SK-N-SH (cell line): ENCODE measurements around the gene PRELP. TPM values are rescaled to one million over a fixed set of nuclear protein-coding genes. Genes with fewer than 3 reads are reported as not detected.

ENCODE experiments used
- CTCF ChIA-PET: fragments of 300-600, 350-600 bp; formaldehyde crosslinking; extraction: SDS; loops from one replicate; lab custom pipeline; 2021; lab: Yijun Ruan, JAX
- POLR2A ChIA-PET: fragments of 350-600 bp; sonication (Branson Sonifier 250); formaldehyde crosslinking; extraction: SDS; loops from one replicate; lab custom pipeline; 2020; ENCODE audit warnings: antibody characterized with exemption, inconsistent platforms; lab: Yijun Ruan, JAX
- DNase-seq: peaks from one replicate; pipeline ENCODE4 v3.0.0; 2012
- H2AFZ ChIP-seq: fragments of 200-600 bp; sonication (generic); 2 replicates; pipeline ENCODE4 v1.8.1; 2016; ENCODE audit warnings: antibody characterized with exemption, mild to moderate bottlenecking, low read depth
- H3F3A ChIP-seq: fragments of 200-600 bp; sonication (generic); replicated peaks from 2 replicates; pipeline ENCODE3; 2016; ENCODE audit warnings: antibody characterized with exemption, mild to moderate bottlenecking; ENCODE audit not compliant: insufficient read depth
- H3K27ac ChIP-seq, 2 experiments: fragments of 200-500 bp in 1 of 2; fragments of 200-600 bp in 1 of 2; sonication (Bioruptor generic) in 1 of 2; sonication (generic), shearing (Covaris generic) in 1 of 2; 2 replicates each; pipeline versions ENCODE4 v1.5.1 to v1.6.1; 2014 to 2016; ENCODE audit warnings: low read depth in 2 of 2, inconsistent platforms in 1 of 2, low read length in 1 of 2, mild to moderate bottlenecking in 1 of 2, mixed read lengths in 1 of 2
- H3K27me3 ChIP-seq: fragments of 200-600 bp; sonication (generic), shearing (Covaris generic); 2 replicates; pipeline ENCODE4 v1.6.1; 2016; ENCODE audit warnings: mixed run types; ENCODE audit not compliant: insufficient read depth
- H3K36me3 ChIP-seq, 2 experiments: fragments of 200-500 bp in 1 of 2; fragments of 200-600 bp in 1 of 2; sonication (Bioruptor generic) in 1 of 2; sonication (generic) in 1 of 2; replicated peaks in 1 of 2; 2 replicates each; pipeline versions ENCODE3 to v1.5.1; 2014 to 2016; ENCODE audit warnings: low read length in 1 of 2, mild to moderate bottlenecking in 1 of 2; ENCODE audit not compliant: insufficient read depth in 2 of 2, control insufficient read depth in 1 of 2
- H3K4me1 ChIP-seq, 2 experiments: fragments of 200-500 bp in 1 of 2; fragments of 200-600 bp in 1 of 2; sonication (Bioruptor generic) in 1 of 2; sonication (generic), shearing (Covaris generic) in 1 of 2; 2 replicates each; pipeline versions ENCODE4 v1.5.1 to v1.6.1; 2014 to 2016; ENCODE audit warnings: low read depth in 1 of 2, low read length in 1 of 2, mixed run types in 1 of 2; ENCODE audit not compliant: insufficient read depth in 2 of 2, control insufficient read depth in 1 of 2
- H3K4me2 ChIP-seq: fragments of 200-600 bp; sonication (generic), shearing (Covaris generic); 2 replicates; pipeline ENCODE4 v1.6.1; 2017; ENCODE audit warnings: mixed run types
- H3K4me3 ChIP-seq, 2 experiments: fragments of 200-500 bp in 1 of 2; fragments of 200-600 bp in 1 of 2; sonication (Bioruptor generic) in 1 of 2; sonication (generic), shearing (Covaris generic) in 1 of 2; 2 replicates each; pipeline versions ENCODE4 v1.5.1 to v1.8.1; 2014 to 2016; ENCODE audit warnings: low read depth in 2 of 2, inconsistent platforms in 1 of 2, low read length in 1 of 2, mild to moderate bottlenecking in 1 of 2, mixed read lengths in 1 of 2, moderate library complexity in 1 of 2
- H3K79me2 ChIP-seq: fragments of 200-600 bp; sonication (generic); 2 replicates; pipeline ENCODE4 v1.8.1; 2017; ENCODE audit warnings: mild to moderate bottlenecking; ENCODE audit not compliant: insufficient read depth
- H3K9ac ChIP-seq: fragments of 200-600 bp; sonication (generic); 2 replicates; pipeline ENCODE4 v1.6.1; 2017; ENCODE audit warnings: mixed run types
- H3K9me2 ChIP-seq: fragments of 200-600 bp; sonication (generic); 2 replicates; pipeline ENCODE4 v1.6.1; 2017; ENCODE audit warnings: mixed run types
- H3K9me3 ChIP-seq: fragments of 200-600 bp; sonication (generic); 2 replicates; pipeline ENCODE4 v1.6.1; 2017; ENCODE audit warnings: mixed run types, mild to moderate bottlenecking, moderate library complexity
- H4K20me1 ChIP-seq: fragments of 200-600 bp; sonication (generic); 2 replicates; pipeline ENCODE4 v1.6.1; 2017; ENCODE audit warnings: mild to moderate bottlenecking, mixed run types; ENCODE audit not compliant: insufficient read depth
- CHD2 ChIP-seq: fragments of 150-350 bp; IDR thresholded peaks from 2 replicates; pipeline ENCODE4 v1.6.1; 2018; ENCODE audit warnings: low read length; ENCODE audit not compliant: partially characterized antibody
- CTCF ChIP-seq: fragments of 200-600 bp; sonication (generic); IDR thresholded peaks from 2 replicates; pipeline ENCODE4 v1.6.1; 2017; ENCODE audit warnings: antibody characterized with exemption, mild to moderate bottlenecking, moderate library complexity
- ELF1 ChIP-seq: IDR thresholded peaks from 2 replicates; pipeline ENCODE4 v1.4.0; 2012
- EP300 ChIP-seq, 2 experiments: IDR thresholded peaks; 2 replicates each; pipeline versions ENCODE4 v1.4.0 to v1.6.1; 2012; ENCODE audit warnings: borderline replicate concordance in 1 of 2, low read depth in 1 of 2, low read length in 1 of 2
- EZH2phosphoT487 ChIP-seq: fragments of 200-600 bp; sonication (generic); IDR thresholded peaks from 2 replicates; pipeline ENCODE4 v1.6.1; 2017; ENCODE audit warnings: low read depth, mixed run types, mild to moderate bottlenecking, antibody characterized with exemption, moderate library complexity, borderline replicate concordance
- FOXJ3 ChIP-seq: sonication (generic); formaldehyde crosslinking; IDR thresholded peaks from 2 replicates; pipeline ENCODE4 v1.5.1; 2020; ENCODE audit warnings: mild to moderate bottlenecking, missing genetic modification reagents
- FOXM1 ChIP-seq: IDR thresholded peaks from 2 replicates; pipeline ENCODE4 v1.4.0; 2012; ENCODE audit warnings: low read depth, mild to moderate bottlenecking
- GATA2 ChIP-seq: sonication (generic); formaldehyde crosslinking; IDR thresholded peaks from 2 replicates; pipeline ENCODE4 v1.5.0; 2020; ENCODE audit warnings: mild to moderate bottlenecking, missing genetic modification reagents
- MAX ChIP-seq: IDR thresholded peaks from 2 replicates; pipeline ENCODE4 v1.4.0; 2012; ENCODE audit warnings: low read depth
- NRF1 ChIP-seq: IDR thresholded peaks from 2 replicates; pipeline ENCODE4 v1.6.1; 2012; ENCODE audit warnings: low read depth, mild to moderate bottlenecking, low read length
- PBX3 ChIP-seq: IDR thresholded peaks from 2 replicates; pipeline ENCODE4; 2012
- RAD21 ChIP-seq: IDR thresholded peaks from 2 replicates; pipeline ENCODE4 v1.6.1; 2012; ENCODE audit warnings: mild to moderate bottlenecking, low read length
- RCOR1 ChIP-seq: fragments of 150-350 bp; IDR thresholded peaks from 2 replicates; pipeline ENCODE4 v1.6.1; 2017; ENCODE audit warnings: antibody characterized with exemption, low read length
- RXRA ChIP-seq: IDR thresholded peaks from 2 replicates; pipeline ENCODE4 v1.4.0; 2012; ENCODE audit warnings: low read depth, mild to moderate bottlenecking, borderline replicate concordance
- TAF1 ChIP-seq: IDR thresholded peaks from 2 replicates; pipeline ENCODE4 v1.6.1; 2012; ENCODE audit warnings: low read depth, mild to moderate bottlenecking, low read length, moderate library complexity, borderline replicate concordance
- TCF12 ChIP-seq: IDR thresholded peaks from 2 replicates; pipeline ENCODE4 v1.4.0; 2012
- WGBS: methylation state at CpG from one replicate; pipeline ENCODE4 v1.1.6; 2017; ENCODE audit warnings: low lambda C conversion rate; 5-methylcytosine and 5-hydroxymethylcytosine counted together
- polyA plus RNA-seq, 3 experiments: library from polyadenylated mRNA; depleted of rRNA; stranded (reverse); fragments of >200 nt; gene quantifications; 2 replicates each; pipeline ENCODE4 v1.2.3, GENCODE V29; 2012
- TF ChIP-seq, protein P1 (sequence below): fragments of 150-350 bp; IDR thresholded peaks from 2 replicates; pipeline ENCODE4 v1.6.1; 2016; ENCODE audit warnings: mild to moderate bottlenecking, low read depth, low read length

Gene PRELP
- polyA plus RNA-seq, 1 of the 3 experiments (the other 2 are of a cell fraction), result 0.48 TPM

GRCh38 chr1:203504400-203505250 lies 29.0 kb downstream of the PRELP start (continued):
- TF ChIP-seq CTCF (peak; percentile 87), CHD2 (no peak), GATA2 (CRISPR knock-in tag) (no peak), FOXM1 (no peak), EZH2phosphoT487 (no peak), RXRA (no peak)

- Histone ChIP-seq H3F3A (peaks cover 5% of the 10 kb centered on the region), H3K4me3 (no peak overlapping the region), H3K4me1 (peaks cover 25 to 31% of the 10 kb centered on the region in 2 experiments), H3K27me3 (no peaks in the 10 kb centered on the region), H2AFZ (no peak overlapping the region), H3K9me3 (no peaks in the 10 kb centered on the region), H3K4me2 (no peak overlapping the region), H4K20me1 (no peaks in the 10 kb centered on the region), H3K36me3 (no peaks in the 10 kb centered on the region), H3K9ac (no peak overlapping the region), H3K27ac (peak overlapping the region in 1 of 2 experiments; percentile 37; a peak in 1 of 4 replicates), H3K9me2 (no peaks in the 10 kb centered on the region), H3K79me2 (no peaks in the 10 kb centered on the region)
- no peak for TF ChIP-seq NRF1
- WGBS, result 92% methylated on average over 7 of the region's 8 CpGs
- DNase-seq, result no peak
- ChIA-PET CTCF (interaction anchor here (0.7 to 11.2 kb wide), 29 partner anchors 9 to 270 kb away, joined by 3 to 222 read pairs (median 6); partner anchors contain the start of genes ATP2B4 and OPTC), POLR2A (no interaction called here)
Measured at GRCh38 chr1:203505526-203506204, 30.1 kb downstream of the PRELP start.

DNA sequence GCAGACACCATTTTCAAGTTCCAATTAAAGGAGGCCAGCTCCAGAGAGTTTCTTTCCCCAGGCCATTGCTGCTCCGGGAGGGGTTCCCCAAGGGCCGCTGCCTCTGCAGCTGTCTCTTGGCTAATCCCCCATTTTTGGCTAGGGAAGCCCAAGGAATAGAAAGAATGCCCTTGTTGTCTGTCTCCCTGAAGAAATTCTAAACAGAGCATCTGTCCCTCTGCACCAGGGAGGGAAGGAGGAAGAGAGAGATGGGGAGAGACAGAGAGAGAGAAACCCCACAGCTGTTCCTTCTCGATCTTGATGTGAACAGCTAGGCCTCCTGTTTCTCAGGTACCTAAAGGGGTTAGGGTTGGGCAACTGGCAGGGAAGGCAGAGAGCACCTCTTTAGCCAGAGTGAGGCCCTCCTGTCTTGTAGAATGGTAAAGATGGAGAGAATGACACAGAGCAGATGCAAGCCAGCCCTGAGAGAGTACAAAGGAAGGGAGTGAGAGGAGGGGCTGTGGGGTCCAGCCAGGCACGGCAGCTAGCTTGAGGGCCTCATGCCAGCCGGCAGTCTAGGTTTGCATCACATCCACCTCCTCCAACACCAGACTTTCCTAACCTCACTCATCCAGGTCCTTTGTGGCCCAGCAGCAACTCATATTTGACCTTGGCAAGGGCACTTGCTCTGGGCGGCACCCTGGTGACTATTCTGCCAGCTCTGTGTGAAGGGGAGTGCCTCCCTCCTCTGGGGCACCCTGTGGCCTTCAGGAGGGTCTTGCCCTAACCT lies 31.4 kb downstream of the PRELP start:
- Histone ChIP-seq H3K9ac (peak overlapping the region; percentile 6; the same call in 1 of the 2 replicates), H3K36me3 (no peaks in the 10 kb centered on the region), H2AFZ (peak overlapping the region; percentile 61; the same call in 1 of the 2 replicates), H3K27me3 (no peaks in the 10 kb centered on the region), H3K9me3 (no peaks in the 10 kb centered on the region), H3K4me1 (peaks cover 25 to 32% of the 10 kb centered on the region in 2 experiments), H3K79me2 (no peaks in the 10 kb centered on the region), H3K27ac (peak overlapping the region; percentile 60 to 63), H3K9me2 (no peaks in the 10 kb centered on the region), H3F3A (peaks cover 5% of the 10 kb centered on the region), H3K4me3 (no peak overlapping the region), H3K4me2 (no peak overlapping the region), H4K20me1 (no peaks in the 10 kb centered on the region)
- 68% methylated on average over 6 of the region's 6 CpGs for WGBS
- ChIA-PET POLR2A (interaction anchor here (0.5 to 1.9 kb wide), 2 partner anchors 49 to 451 kb away, joined by 4 to 5 read pairs; no protein-coding TSS in a partner anchor), CTCF (interaction anchor here (0.7 to 11.2 kb wide), 12 partner anchors 10 to 195 kb away, joined by 3 to 222 read pairs (median 5); partner anchors contain the start of genes ATP2B4 and OPTC)
- DNase-seq, result peak; percentile 56
- TF ChIP-seq RCOR1 (no peak), FOXJ3 (CRISPR knock-in tag) (no peak), ELF1 (no peak), EZH2phosphoT487 (no peak), TCF12 (peak; percentile 78), TAF1 (no peak), FOXM1 (no peak), RAD21 (no peak), PBX3 (peak; percentile 55), MAX (0 out of 2 replicates have a peak, but pooled peaks have one; percentile 24), EP300 (IDR thresholded peaks at IDR 0.05; ENCODE audit: borderline replicate concordance in 1 of 2, low read depth in 1 of 2, low read length in 1 of 2) (0 out of 4 replicates have a peak, but pooled peaks of 1 of the 2 experiments have one; percentile 39)
- TF ChIP-seq, protein P1, sequence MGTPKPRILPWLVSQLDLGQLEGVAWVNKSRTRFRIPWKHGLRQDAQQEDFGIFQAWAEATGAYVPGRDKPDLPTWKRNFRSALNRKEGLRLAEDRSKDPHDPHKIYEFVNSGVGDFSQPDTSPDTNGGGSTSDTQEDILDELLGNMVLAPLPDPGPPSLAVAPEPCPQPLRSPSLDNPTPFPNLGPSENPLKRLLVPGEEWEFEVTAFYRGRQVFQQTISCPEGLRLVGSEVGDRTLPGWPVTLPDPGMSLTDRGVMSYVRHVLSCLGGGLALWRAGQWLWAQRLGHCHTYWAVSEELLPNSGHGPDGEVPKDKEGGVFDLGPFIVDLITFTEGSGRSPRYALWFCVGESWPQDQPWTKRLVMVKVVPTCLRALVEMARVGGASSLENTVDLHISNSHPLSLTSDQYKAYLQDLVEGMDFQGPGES, result no peak
